ENCODE measurements around the gene PRTN3.
"Not testable (repeated sequence)": the region's sequence is repeated elsewhere in the genome, so short reads cannot be mapped to it uniquely, and the experiment has no call there.

Gene PRTN3

GRCh38 chr19:868458-869244, 27.9 kb downstream of the PRTN3 start:
- no peak for DNase-seq

GRCh38 chr19:869245-870177, 28.7 kb downstream of the PRTN3 start:
- DNase-seq, result no peak

GRCh38 chr19:870314-870713, 29.5 kb downstream of the PRTN3 start:
- DNase-seq, result no peak

GRCh38 chr19:870963-871401, 30.2 kb downstream of the PRTN3 start:
- DNase-seq, result peak; percentile 83

- no peak for DNase-seq
Measured at GRCh38 chr19:871446-872265, 30.9 kb downstream of the PRTN3 start.

- DNase-seq, result no peak
Measured at GRCh38 chr19:872266-872951, 31.6 kb downstream of the PRTN3 start.

GRCh38 chr19:873084-873483, 32.3 kb downstream of the PRTN3 start:
- no peak for DNase-seq

- DNase-seq, result no peak
Measured at GRCh38 chr19:873561-874041, 32.8 kb downstream of the PRTN3 start.

GRCh38 chr19:875265-875879, 34.6 kb downstream of the PRTN3 start:
- no peak for DNase-seq

GRCh38 chr19:876089-876488, 35.3 kb downstream of the PRTN3 start:
- DNase-seq, result no peak

- DNase-seq, result no peak
Measured at GRCh38 chr19:876780-877314, 36.0 kb downstream of the PRTN3 start.

- DNase-seq, result not testable (repeated sequence)
Measured at GRCh38 chr19:877992-878660, 37.3 kb downstream of the PRTN3 start.

- DNase-seq, result not testable (repeated sequence)
Measured at GRCh38 chr19:878751-879561, 38.2 kb downstream of the PRTN3 start.

- no peak for DNase-seq
Measured at GRCh38 chr19:879711-880438, 39.1 kb downstream of the PRTN3 start.

GRCh38 chr19:881385-882071, 40.7 kb downstream of the PRTN3 start:
- DNase-seq, result no peak

- no peak for DNase-seq
Measured at GRCh38 chr19:882871-883497, 42.2 kb downstream of the PRTN3 start.

GRCh38 chr19:883661-884211, 42.9 kb downstream of the PRTN3 start:
- no peak for DNase-seq
